Brain microvascular endothelial cell (primary cell): ENCODE data around the gene ADARB2.

Experiments used
- DNase-seq: peaks from one replicate; pipeline ENCODE4 v3.0.0-alpha.2; 2020
- H3K27ac ChIP-seq: fragments of 250-450 bp; sonication (Bioruptor Pico); 2 replicates; pipeline ENCODE4 v1.5.1; 2020; ENCODE audit warnings: mild to moderate bottlenecking, moderate library complexity
- H3K27me3 ChIP-seq: fragments of 250-450 bp; sonication (Bioruptor Pico); replicated peaks from 2 replicates; pipeline ENCODE4 v1.5.1; 2020; ENCODE audit warnings: mild to moderate bottlenecking
- H3K36me3 ChIP-seq: fragments of 250-450 bp; sonication (Bioruptor Pico); replicated peaks from 2 replicates; pipeline ENCODE4 v1.5.1; 2020; ENCODE audit warnings: mild to moderate bottlenecking
- H3K4me3 ChIP-seq: 2 replicates; pipeline ENCODE4 v1.5.1; 2011; ENCODE audit warnings: low read depth, mild to moderate bottlenecking, control low read depth, low read length, moderate library complexity
- in situ Hi-C: cut with HindIII; loops from 2 replicates; pipeline ENCODE4 v1.10.0; 2017; ENCODE audit warnings: low sequenced_read_pairs, low pct_ligation_motif_present
- TF ChIP-seq, protein P1 (sequence below): IDR thresholded peaks from 2 replicates; pipeline ENCODE4 v1.5.1; 2011; ENCODE audit warnings: low read depth, mild to moderate bottlenecking, moderate library complexity, low read length, control low read depth, inconsistent platforms; ENCODE audit errors: missing control alignments

The ADARB2 gene

DNA sequence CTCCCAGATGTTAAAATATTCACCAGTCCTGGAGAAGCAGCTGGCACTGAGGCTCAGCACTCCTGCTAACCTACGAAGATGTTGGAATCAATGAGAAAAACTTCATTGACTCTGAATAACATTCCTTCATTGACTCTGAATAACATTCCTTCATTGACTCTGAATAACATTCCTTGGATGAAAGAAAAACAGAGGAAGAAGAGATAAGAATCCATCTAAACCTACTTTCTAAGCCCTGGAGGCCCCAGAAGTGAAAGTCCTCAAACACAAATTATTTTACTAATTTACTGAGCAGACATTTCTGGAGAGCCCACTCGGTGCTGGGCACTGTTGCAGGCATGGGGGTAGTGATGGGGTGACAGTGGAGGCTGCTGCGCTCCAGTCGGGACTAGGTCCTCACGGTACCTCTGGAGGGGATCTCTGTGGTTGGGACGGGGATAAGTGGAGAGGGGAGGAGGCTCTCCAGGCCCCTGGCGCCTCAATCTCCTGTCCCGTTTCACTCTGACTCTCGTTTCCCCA, 427.0 kb downstream of the ADARB2 start:
- Histone ChIP-seq H3K4me3 (no peak overlapping the region), H3K27me3 (no peaks in the 10 kb centered on the region), H3K27ac (no peak overlapping the region), H3K36me3 (no peaks in the 10 kb centered on the region)
- in situ Hi-C loops, result no loop called here
- DNase-seq, result no peak
- TF ChIP-seq, protein P1, sequence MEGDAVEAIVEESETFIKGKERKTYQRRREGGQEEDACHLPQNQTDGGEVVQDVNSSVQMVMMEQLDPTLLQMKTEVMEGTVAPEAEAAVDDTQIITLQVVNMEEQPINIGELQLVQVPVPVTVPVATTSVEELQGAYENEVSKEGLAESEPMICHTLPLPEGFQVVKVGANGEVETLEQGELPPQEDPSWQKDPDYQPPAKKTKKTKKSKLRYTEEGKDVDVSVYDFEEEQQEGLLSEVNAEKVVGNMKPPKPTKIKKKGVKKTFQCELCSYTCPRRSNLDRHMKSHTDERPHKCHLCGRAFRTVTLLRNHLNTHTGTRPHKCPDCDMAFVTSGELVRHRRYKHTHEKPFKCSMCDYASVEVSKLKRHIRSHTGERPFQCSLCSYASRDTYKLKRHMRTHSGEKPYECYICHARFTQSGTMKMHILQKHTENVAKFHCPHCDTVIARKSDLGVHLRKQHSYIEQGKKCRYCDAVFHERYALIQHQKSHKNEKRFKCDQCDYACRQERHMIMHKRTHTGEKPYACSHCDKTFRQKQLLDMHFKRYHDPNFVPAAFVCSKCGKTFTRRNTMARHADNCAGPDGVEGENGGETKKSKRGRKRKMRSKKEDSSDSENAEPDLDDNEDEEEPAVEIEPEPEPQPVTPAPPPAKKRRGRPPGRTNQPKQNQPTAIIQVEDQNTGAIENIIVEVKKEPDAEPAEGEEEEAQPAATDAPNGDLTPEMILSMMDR, result no peak

DNA sequence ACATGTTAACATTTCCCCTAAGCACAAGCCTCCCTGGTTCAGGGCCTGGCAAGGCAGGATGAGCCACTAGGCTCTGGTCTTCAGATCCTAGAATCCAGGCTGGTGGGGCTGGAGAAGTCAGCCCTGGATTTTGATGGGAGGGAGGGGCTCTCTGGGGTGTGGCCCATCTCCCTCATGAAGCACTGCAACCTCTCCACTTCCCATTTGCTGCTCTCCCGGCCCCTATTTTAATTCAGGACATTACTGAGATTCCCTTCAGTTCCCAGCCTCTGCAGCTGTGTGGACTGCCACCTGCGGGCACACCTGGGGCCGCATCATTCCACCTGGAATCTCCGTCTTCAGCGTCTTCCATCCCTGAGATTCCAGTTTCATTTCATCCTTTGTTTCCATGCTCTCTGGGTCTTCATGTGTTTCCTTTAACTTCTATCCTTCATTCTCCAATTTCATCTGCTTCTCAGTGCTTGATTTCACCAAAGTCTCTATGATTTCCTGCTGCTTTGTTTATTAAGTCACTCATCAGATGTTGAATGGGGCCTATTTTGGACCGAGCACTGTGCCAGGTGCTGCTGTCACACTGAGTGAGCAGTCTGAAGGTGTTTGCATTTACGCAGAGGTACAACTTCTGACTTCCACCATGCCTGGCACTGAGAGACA, 427.6 kb downstream of the ADARB2 start:
- Histone ChIP-seq H3K36me3 (no peaks in the 10 kb centered on the region), H3K27me3 (no peaks in the 10 kb centered on the region), H3K4me3 (no peak overlapping the region), H3K27ac (no peak overlapping the region)
- TF ChIP-seq, protein P1, result no peak
- DNase-seq, result no peak
- in situ Hi-C loops, result no loop called here

DNA sequence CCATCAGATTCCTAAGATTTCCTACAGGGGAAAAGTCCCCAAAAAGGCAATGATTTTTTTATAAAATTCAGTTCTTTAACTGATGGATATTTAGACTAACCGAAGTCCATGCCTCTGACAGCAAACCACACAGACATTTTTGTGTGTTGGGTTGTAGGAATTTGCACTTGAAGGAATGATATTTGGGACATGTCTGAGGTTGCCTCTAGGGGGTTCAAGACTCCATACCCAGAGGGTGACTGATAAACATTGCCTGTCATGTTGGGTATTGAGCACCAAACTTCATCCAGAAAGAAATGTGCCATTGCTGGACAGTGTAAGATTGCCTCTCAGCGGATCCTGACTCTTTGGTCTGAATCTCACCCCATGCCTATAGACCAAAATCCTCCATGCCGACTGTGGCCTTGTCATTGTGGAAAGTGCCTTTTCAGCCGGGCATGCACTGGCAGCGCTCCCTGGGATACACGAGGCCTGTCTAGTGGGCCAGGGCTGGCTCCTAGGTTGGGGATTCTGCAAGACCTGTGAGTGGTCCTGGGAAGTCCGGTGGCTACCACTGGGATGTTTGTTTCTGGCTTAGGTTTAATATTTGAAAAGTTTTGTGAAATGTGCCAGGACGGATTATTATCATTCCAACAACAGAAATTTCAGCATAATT, 428.2 kb downstream of the ADARB2 start:
- TF ChIP-seq, protein P1, result no peak
- no peaks in the 10 kb centered on the region for H3K27me3 ChIP-seq
- H3K27ac ChIP-seq, result no peak overlapping the region
- no peak for DNase-seq
- H3K4me3 ChIP-seq, result no peak overlapping the region
- H3K36me3 ChIP-seq, result no peaks in the 10 kb centered on the region
- in situ Hi-C loops, result no loop called here

DNA sequence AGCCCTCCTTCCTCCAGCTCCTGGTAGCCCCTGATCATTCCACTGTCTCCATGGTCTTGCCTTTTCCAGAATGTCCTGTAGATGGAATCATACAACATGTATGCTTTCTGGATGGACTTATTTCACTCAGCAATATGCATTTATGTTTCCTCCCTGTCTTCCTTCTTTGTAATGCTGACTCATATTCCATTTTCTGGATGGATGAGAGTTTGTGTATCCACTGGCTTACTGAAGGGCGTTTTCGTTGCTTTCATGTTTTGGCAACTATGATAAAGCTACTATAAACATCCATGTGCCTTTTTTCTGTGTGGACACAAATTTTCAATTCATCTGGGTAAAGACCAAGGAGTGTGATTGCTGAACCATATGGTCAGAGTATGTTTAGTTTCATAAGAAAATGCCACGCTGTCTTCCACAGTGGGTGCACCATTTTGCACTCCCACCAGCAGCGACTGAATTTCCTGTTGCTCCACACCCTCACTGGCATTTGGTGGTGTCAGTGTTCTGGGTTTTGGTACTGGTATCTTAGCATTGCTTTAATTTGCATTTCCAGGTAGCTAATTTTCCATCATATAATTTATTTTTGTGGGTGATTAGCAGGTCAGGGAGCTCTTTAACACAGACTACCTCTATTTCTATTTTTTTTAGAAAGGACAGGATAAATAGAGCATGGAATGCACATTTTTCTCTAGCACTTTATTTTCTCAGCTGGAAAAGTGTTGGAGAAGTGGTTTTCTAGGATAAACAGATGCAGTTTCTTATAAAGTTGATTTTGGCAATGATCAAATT, 429.0 kb downstream of the ADARB2 start:
- Histone ChIP-seq H3K36me3 (no peaks in the 10 kb centered on the region), H3K27me3 (no peaks in the 10 kb centered on the region), H3K27ac (no peak overlapping the region), H3K4me3 (no peak overlapping the region)
- DNase-seq, result no peak
- in situ Hi-C loops, result no loop called here
- TF ChIP-seq, protein P1, result no peak

DNA sequence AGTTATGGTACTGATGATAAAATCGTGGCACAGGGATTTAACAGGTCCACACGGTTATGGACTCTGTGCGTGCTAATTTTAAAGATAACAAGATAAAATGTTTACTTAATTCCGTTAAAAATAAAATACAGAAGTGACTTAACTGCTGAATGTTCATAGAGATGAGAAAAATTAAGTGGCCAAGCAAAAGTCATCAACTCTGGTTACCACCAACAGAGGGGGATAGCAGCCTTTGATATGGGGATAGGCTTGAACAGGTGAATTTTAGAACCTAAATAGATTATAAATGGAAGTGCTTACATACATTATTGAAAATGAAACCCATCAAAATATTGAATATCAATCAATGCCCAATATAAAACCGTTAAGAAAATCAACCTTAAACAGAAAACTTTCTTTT, 436.2 kb downstream of the ADARB2 start:
- H3K27me3 ChIP-seq, result no peaks in the 10 kb centered on the region
- no peak overlapping the region for H3K27ac ChIP-seq
- no peak overlapping the region for H3K4me3 ChIP-seq
- DNase-seq, result no peak
- TF ChIP-seq, protein P1, result no peak
- no peaks in the 10 kb centered on the region for H3K36me3 ChIP-seq
- in situ Hi-C loops, result no loop called here
